HG02885 (cell line): ENCODE measurements around the gene C1GALT1C1.

Experiments
- ATAC-seq: cut with Tn5 transposase; IDR thresholded peaks from one replicate; pipeline ENCODE4 v1.9.1; 2021; ENCODE audit warnings: mild to moderate bottlenecking; ENCODE audit not compliant: unreplicated experiment, poor library complexity

Gene C1GALT1C1

DNA sequence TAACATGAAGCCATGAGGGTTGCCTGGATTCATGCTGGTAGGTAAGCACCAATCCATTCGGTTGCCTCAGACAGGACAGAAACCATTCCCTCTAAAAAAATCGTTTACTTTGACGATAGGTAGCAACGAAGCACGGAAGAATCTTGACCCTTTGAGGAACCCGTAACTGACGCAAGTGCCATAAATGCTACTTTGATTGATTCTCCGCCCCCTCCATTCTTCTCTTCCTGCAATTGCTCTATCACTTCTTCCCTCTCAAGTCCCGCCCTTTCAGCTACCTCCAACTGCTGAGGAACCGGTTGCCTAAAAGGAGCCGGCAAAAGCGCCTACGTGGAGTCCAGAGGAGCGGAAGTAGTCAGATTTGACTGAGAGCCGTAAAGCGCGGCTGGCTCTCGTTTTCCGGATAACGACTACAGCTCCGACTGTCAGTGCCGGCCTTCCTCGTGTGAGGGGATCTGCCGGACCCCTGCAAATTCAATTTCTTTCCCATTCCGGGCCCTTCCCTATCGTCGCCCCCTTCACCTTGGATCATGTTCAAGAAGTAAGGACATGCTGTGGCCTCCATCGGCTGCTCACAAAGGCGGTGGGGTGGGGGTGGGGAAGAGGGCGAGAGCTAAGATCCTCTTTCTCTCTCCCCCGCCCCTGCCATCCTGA is 26.0 kb downstream of the C1GALT1C1 start, which contains the start of gene MCTS1:
Gene MCTS1 (plus strand): TSS at position 395 of the 654 bp plus-strand sequence. CDS start 136 bp downstream, at position 531.
- ATAC-seq, result peak; percentile 90

DNA sequence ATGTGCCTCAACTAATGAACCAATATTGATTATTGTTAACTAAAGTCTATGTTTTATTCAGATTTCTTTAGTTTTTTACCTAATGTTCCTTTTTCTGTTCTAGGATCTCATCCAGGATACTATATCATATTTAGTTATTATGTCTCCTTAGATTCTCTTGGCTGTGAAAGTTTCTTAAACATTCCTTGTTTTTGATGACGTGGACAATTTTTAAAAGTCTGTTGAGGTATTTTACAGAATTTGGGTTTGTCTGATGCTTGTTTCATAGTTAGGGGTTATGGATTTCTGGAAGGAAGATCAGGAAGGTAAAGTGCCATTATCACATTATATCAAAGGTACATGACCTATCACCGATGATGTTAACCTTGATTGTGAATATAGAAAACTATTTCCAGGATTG is 44.2 kb downstream of the C1GALT1C1 start:
- no peak for ATAC-seq
